Liver (tissue), 3 donors: ENCODE measurements around the gene KLK7.

Experiments
- ATF3 ChIP-seq: IDR thresholded peaks from 2 replicates; pipeline ENCODE4 v1.6.1; 2016; ENCODE audit warnings: antibody characterized with exemption
- CTCF ChIP-seq: fragments of 150-350 bp; IDR thresholded peaks from 2 replicates; pipeline ENCODE4 v1.5.1; 2017; ENCODE audit warnings: improper control_type of control experiment, low read depth, low read length; ENCODE audit not compliant: missing input control
- FOXA1 ChIP-seq: IDR thresholded peaks from 2 replicates; pipeline ENCODE4 v1.6.1; 2016; ENCODE audit warnings: antibody characterized with exemption
- HNF4G ChIP-seq: IDR thresholded peaks from 2 replicates; pipeline ENCODE4 v1.6.1; 2016; ENCODE audit warnings: antibody characterized with exemption
- JUND ChIP-seq, 2 donors: IDR thresholded peaks; 2 replicates each; pipeline ENCODE4 v1.6.1; 2016; ENCODE audit warnings: antibody characterized with exemption in 2 of 2
- MAX ChIP-seq: IDR thresholded peaks from 2 replicates; pipeline ENCODE4 v1.6.1; 2016; ENCODE audit warnings: antibody characterized with exemption
- RAD21 ChIP-seq, 2 donors: IDR thresholded peaks; 2 replicates each; pipeline ENCODE4 v1.6.1; 2016; ENCODE audit warnings: antibody characterized with exemption in 2 of 2, mild to moderate bottlenecking in 2 of 2
- REST ChIP-seq: IDR thresholded peaks from 2 replicates; pipeline ENCODE4 v1.6.1; 2016; ENCODE audit warnings: antibody characterized with exemption, mild to moderate bottlenecking
- SP1 ChIP-seq: IDR thresholded peaks from 2 replicates; pipeline ENCODE4 v1.6.1; 2018; ENCODE audit warnings: antibody characterized with exemption, mild to moderate bottlenecking
- TAF1 ChIP-seq: conservative IDR thresholded peaks from 2 replicates; pipeline ENCODE4 v1.6.1; 2016; ENCODE audit warnings: antibody characterized with exemption, mild to moderate bottlenecking
- YY1 ChIP-seq: IDR thresholded peaks from 2 replicates; pipeline ENCODE4 v1.6.1; 2016; ENCODE audit warnings: antibody characterized with exemption, mild to moderate bottlenecking
- ZBTB33 ChIP-seq: IDR thresholded peaks from 2 replicates; pipeline ENCODE4 v1.6.1; 2016; ENCODE audit warnings: antibody characterized with exemption
- donor health status: healthy.
- donor health status: healthy.

GRCh38 chr19:50962245-50962644 lies 21.5 kb downstream of the KLK7 start:
- no peak for TF ChIP-seq TAF1
- no peak for TF ChIP-seq CTCF
- TF ChIP-seq HNF4G, result no peak
- TF ChIP-seq YY1, result no peak
- no peak for TF ChIP-seq ATF3
- no peak for TF ChIP-seq SP1
- no peak for TF ChIP-seq REST
- TF ChIP-seq MAX, result no peak
- no peak for TF ChIP-seq RAD21 (IDR thresholded peaks at IDR 0.05)
- no peak for TF ChIP-seq JUND (IDR thresholded peaks at IDR 0.05)
- no peak for TF ChIP-seq ZBTB33
- TF ChIP-seq FOXA1, result no peak
